Hepatocyte (in vitro differentiated cells): ENCODE results near the gene MAP7.

ENCODE experiments used
- EZH2 ChIP-seq: fragments of 200-600 bp; sonication (generic); IDR thresholded peaks from 2 replicates; pipeline ENCODE4 v1.6.1; 2016; ENCODE audit warnings: antibody characterized with exemption, mild to moderate bottlenecking, borderline replicate concordance
- EZH2phosphoT487 ChIP-seq: fragments of 200-600 bp; sonication (generic); IDR thresholded peaks from one replicate; pipeline ENCODE4 v1.6.1; 2018; ENCODE audit warnings: antibody characterized with exemption, mild to moderate bottlenecking, low read depth, moderate library complexity; ENCODE audit not compliant: unreplicated experiment, severe bottlenecking
- TF ChIP-seq, protein P1 (sequence below): fragments of 200-600 bp; sonication (generic); IDR thresholded peaks from 2 replicates; pipeline ENCODE4 v1.5.1; 2016; ENCODE audit warnings: antibody characterized with exemption, mild to moderate bottlenecking; ENCODE audit not compliant: poor library complexity

- TF ChIP-seq, protein P1, sequence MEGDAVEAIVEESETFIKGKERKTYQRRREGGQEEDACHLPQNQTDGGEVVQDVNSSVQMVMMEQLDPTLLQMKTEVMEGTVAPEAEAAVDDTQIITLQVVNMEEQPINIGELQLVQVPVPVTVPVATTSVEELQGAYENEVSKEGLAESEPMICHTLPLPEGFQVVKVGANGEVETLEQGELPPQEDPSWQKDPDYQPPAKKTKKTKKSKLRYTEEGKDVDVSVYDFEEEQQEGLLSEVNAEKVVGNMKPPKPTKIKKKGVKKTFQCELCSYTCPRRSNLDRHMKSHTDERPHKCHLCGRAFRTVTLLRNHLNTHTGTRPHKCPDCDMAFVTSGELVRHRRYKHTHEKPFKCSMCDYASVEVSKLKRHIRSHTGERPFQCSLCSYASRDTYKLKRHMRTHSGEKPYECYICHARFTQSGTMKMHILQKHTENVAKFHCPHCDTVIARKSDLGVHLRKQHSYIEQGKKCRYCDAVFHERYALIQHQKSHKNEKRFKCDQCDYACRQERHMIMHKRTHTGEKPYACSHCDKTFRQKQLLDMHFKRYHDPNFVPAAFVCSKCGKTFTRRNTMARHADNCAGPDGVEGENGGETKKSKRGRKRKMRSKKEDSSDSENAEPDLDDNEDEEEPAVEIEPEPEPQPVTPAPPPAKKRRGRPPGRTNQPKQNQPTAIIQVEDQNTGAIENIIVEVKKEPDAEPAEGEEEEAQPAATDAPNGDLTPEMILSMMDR = no peak
- no peak for TF ChIP-seq EZH2
- no peak for TF ChIP-seq EZH2phosphoT487
Observed at GRCh38 chr6:136383268-136383937, 166.8 kb downstream of the MAP7 start.
